ENCODE data around the gene NFX1. TPM values are rescaled to one million over a fixed set of nuclear protein-coding genes. Genes with fewer than 3 reads are reported as not detected.
"Not testable (repeated sequence)": the region's sequence is repeated elsewhere in the genome, so short reads cannot be mapped to it uniquely, and the experiment has no call there.

Gene NFX1
- total and polyA plus RNA-seq, 9 of the 15 experiments (the other 6 are each of a cell fraction or from before 2014, with no cell fraction given) = 8.8 to 38.9 (median 26.8) TPM

DNA sequence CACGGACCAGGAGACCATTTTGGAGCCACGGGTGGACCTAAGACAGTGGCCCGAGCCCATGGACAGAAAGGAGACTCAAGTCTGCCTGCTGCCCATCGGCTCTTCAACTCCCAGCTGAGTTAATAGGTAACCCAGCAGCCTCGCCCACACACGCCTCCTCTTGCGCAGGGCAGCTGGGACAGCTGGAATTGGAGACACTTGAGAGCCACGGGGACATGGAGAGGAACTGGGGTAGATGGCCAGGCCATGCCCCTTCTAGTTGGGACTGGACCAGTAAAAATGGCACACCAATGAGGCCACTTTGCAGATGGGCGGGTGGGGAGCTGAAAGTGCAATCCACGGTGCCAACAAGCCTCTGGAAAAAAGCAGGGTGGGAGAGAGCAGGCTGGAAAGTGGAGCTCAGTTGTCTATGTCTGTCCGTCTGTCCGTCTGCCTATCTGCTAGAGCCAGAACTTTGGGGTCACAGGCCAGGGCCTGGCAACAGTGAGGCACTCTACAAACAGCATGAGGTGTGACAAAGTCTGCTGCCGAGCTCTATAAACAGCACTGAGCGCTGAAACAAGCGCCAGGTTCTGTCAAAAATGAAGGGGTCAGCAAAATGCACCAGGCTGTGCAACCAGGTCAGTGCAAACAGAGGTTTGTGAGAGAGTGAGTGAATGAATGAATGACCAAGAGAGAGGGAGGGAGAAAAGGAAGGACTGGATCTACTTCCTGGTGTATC is 105.0 kb downstream of the NFX1 start:
- CTCF ChIA-PET (ENCODE audit: low intra/inter-chr PET ratio); H4K20me1 ChIP-seq (replicated peaks; ENCODE audit: control insufficient read depth, insufficient read depth, low read length); FAIRE-seq; H3K9me3 ChIP-seq (replicated peaks; ENCODE audit: control insufficient read depth, insufficient read depth, low read depth, low read length); H3K79me2 ChIP-seq (ENCODE audit: control insufficient read depth, insufficient read depth, low read length); intact Hi-C loops (cut with micrococcal nuclease); H3K27ac ChIP-seq (ENCODE audit: extremely low read depth, low read depth, low read length); DNase-seq (ENCODE audit: extremely low read depth in 1 of 4, low spot score in 3 of 4); POLR2A ChIA-PET; H3K4me1 ChIP-seq (replicated peaks in 1 of 2; ENCODE audit: control insufficient read depth in 2 of 2, insufficient read depth in 2 of 2, low read length in 2 of 2); ATAC-seq; in situ Hi-C loops (cut with MboI); H3K27me3 ChIP-seq (ENCODE audit: control insufficient read depth in 2 of 2, insufficient read depth in 2 of 2, low read length in 2 of 2); H3K9me1 ChIP-seq (ENCODE audit: control insufficient read depth, insufficient read depth, low read length); H3K4me2 ChIP-seq (ENCODE audit: insufficient read depth, low read length); H3K4me3 ChIP-seq; H3K36me3 ChIP-seq (ENCODE audit: control insufficient read depth, insufficient read depth, low read length); BruUV-seq (replicated peaks); H3K9ac ChIP-seq (ENCODE audit: insufficient read depth in 1 of 2, low read depth in 2 of 2, low read length in 2 of 2): not testable (repeated sequence)
- peak; percentile 48 for TF ChIP-seq ZNF316 (IDR thresholded peaks at IDR 0.05)
- WGBS (ENCODE audit: insufficient coverage, low coverage, missing lambda C conversion rate) = 57% methylated on average over 15 of the region's 15 CpGs
- peak overlapping the region; percentile 39; the same call in 1 of the 2 replicates for H2AFZ ChIP-seq (ENCODE audit: low read depth, low read length)

DNA sequence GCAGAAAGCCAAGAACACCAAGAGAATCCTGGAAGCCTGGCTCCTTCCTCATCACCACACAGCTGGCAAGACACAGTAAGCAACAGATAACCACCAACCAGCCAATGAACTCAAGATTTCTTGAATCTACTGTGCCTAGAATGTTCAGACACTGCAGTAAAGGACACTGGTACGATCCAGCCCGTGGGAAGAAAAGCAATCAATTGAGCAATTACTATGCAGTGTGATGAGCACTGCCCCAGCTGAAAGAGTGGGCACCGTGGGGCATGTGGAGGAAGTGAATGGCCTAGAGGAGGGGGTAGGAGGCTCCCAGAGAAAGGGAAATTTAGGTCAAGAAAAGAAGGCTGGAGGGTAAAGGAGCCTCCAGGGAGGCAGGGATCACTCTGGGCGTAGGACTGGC is 107.5 kb downstream of the NFX1 start:
- POLR2A ChIA-PET; BruUV-seq (replicated peaks); ATAC-seq: not testable (repeated sequence)

More for the DNA sequence above, 107.5 kb downstream of the NFX1 start:
- H2AFZ ChIP-seq (ENCODE audit: low read depth, low read length); H3K9me1 ChIP-seq (ENCODE audit: control insufficient read depth, insufficient read depth, low read length); H3K4me3 ChIP-seq; H3K27ac ChIP-seq (ENCODE audit: extremely low read depth, low read depth, low read length); H3K36me3 ChIP-seq (ENCODE audit: control insufficient read depth, insufficient read depth, low read length); DNase-seq (ENCODE audit: extremely low read depth in 1 of 4, low spot score in 3 of 4); H3K4me2 ChIP-seq (ENCODE audit: insufficient read depth, low read length); CTCF ChIA-PET (ENCODE audit: low intra/inter-chr PET ratio); FAIRE-seq; H3K79me2 ChIP-seq (ENCODE audit: control insufficient read depth, insufficient read depth, low read length); H3K9ac ChIP-seq (ENCODE audit: insufficient read depth in 1 of 2, low read depth in 2 of 2, low read length in 2 of 2); intact Hi-C loops (cut with micrococcal nuclease); H4K20me1 ChIP-seq (replicated peaks; ENCODE audit: control insufficient read depth, insufficient read depth, low read length); H3K9me3 ChIP-seq (replicated peaks; ENCODE audit: control insufficient read depth, insufficient read depth, low read depth, low read length); in situ Hi-C loops (cut with MboI); H3K27me3 ChIP-seq (ENCODE audit: control insufficient read depth in 2 of 2, insufficient read depth in 2 of 2, low read length in 2 of 2): not testable (repeated sequence)
- 0% methylated on average over 2 of the region's 4 CpGs for WGBS (ENCODE audit: insufficient coverage, low coverage, missing lambda C conversion rate)
- H3K4me1 ChIP-seq (replicated peaks in 1 of 2; ENCODE audit: control insufficient read depth in 2 of 2, insufficient read depth in 2 of 2, low read length in 2 of 2) = peaks cover 0 to 17% of the 10 kb centered on the region in 2 experiments; a peak in 3 of 5 replicates

All from K562 (cell line).